ENCODE data around the gene CNTN4. TPM values are rescaled to one million over a fixed set of nuclear protein-coding genes. Genes with fewer than 3 reads are reported as not detected.

Gene CNTN4
- total and polyA plus RNA-seq, 10 donors, result 0.20 to 4.3 (median 1.5) TPM

DNA sequence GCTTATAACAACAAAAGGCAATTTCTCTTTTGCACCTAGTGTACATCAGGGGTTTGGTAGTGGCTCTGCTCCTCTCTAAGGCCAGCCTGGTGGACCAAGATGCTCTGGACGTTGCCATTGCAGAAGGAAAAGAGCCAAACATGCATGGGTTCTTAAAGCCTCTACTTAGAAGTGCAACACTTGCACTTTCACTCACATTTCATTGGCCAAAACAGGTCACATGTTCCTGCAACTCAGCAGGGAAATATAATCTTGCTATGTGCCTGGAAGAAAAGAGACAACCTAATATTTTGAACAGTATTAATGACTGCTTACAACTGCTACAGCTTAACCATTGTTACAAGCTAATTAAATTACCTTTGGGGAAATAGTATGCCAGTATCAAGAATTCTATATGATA is 828.6 kb downstream of the CNTN4 start:
- TF ChIP-seq POLR2A (IDR thresholded peaks at IDR 0.05) (no peak), POLR2AphosphoS5 (IDR thresholded peaks at IDR 0.05) (no peak)
- TF ChIP-seq, protein P1, sequence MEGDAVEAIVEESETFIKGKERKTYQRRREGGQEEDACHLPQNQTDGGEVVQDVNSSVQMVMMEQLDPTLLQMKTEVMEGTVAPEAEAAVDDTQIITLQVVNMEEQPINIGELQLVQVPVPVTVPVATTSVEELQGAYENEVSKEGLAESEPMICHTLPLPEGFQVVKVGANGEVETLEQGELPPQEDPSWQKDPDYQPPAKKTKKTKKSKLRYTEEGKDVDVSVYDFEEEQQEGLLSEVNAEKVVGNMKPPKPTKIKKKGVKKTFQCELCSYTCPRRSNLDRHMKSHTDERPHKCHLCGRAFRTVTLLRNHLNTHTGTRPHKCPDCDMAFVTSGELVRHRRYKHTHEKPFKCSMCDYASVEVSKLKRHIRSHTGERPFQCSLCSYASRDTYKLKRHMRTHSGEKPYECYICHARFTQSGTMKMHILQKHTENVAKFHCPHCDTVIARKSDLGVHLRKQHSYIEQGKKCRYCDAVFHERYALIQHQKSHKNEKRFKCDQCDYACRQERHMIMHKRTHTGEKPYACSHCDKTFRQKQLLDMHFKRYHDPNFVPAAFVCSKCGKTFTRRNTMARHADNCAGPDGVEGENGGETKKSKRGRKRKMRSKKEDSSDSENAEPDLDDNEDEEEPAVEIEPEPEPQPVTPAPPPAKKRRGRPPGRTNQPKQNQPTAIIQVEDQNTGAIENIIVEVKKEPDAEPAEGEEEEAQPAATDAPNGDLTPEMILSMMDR (IDR thresholded peaks at IDR 0.05 in 8 of 11, conservative IDR thresholded peaks at IDR 0.05 in 3 of 11), result no peak
- H3K4me3 ChIP-seq, result no peak overlapping the region
- intact Hi-C loops (cut with DNase I; ENCODE audit: low total_unique reads), result no loop called here
- no peak overlapping the region for H3K27ac ChIP-seq
- 33 to 50% (median 40%) methylated on average over 1 of the region's 1 CpG for WGBS, 5 donors
- peaks cover 0 to 1% (median 0%) of the 10 kb centered on the region in 8 donors for H3K9me3 ChIP-seq
- no peaks in the 10 kb centered on the region for H3K4me1 ChIP-seq
- DNase-seq, result no peak
- H3K27me3 ChIP-seq (replicated peaks in 1 of 7), result no peaks in the 10 kb centered on the region
- H3K36me3 ChIP-seq, result no peaks in the 10 kb centered on the region

DNA sequence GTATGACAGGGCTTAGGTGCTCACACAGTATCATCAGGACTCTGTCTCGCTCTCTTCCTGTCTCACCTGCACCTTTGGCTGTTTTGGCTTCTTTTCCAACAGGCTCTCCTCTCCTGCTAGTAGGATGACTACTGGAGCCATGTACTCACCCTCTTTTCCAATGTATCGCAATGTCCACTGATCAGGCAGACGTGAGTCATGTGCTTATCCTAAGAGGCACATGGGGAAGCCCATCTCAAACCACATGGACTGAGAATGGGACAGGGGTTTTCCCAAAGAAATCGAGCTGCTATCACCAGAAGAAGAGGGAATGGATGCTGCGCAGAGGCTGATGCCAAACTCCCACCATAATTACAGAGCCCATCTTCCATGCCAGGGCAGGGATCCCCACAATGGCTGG is 830.9 kb downstream of the CNTN4 start:
- Histone ChIP-seq H3K36me3 (no peaks in the 10 kb centered on the region), H3K9me3 (peaks cover 0 to 5% (median 0%) of the 10 kb centered on the region in 8 donors), H3K4me1 (no peaks in the 10 kb centered on the region), H3K27ac (no peak overlapping the region), H3K4me3 (no peak overlapping the region), H3K27me3 (replicated peaks in 1 of 7) (no peaks in the 10 kb centered on the region)
- DNase-seq, result no peak
- TF ChIP-seq POLR2A (IDR thresholded peaks at IDR 0.05) (no peak), POLR2AphosphoS5 (IDR thresholded peaks at IDR 0.05) (no peak)
- TF ChIP-seq, protein P1 (IDR thresholded peaks at IDR 0.05 in 8 of 11, conservative IDR thresholded peaks at IDR 0.05 in 3 of 11), result no peak
- intact Hi-C loops (cut with DNase I; ENCODE audit: low total_unique reads), result no loop called here
- WGBS, 5 donors, result 69 to 85% (median 81%) methylated on average over 5 of the region's 5 CpGs

- H3K27me3 ChIP-seq (replicated peaks in 1 of 7), result no peaks in the 10 kb centered on the region
- H3K4me3 ChIP-seq, result no peak overlapping the region
- WGBS, 5 donors, result 68 to 85% (median 82%) methylated on average over 4 of the region's 4 CpGs
- peaks cover 0 to 5% (median 0%) of the 10 kb centered on the region in 8 donors for H3K9me3 ChIP-seq
- no peaks in the 10 kb centered on the region for H3K4me1 ChIP-seq
- no peaks in the 10 kb centered on the region for H3K36me3 ChIP-seq
- no peak overlapping the region for H3K27ac ChIP-seq
- TF ChIP-seq, protein P1 (IDR thresholded peaks at IDR 0.05 in 8 of 11, conservative IDR thresholded peaks at IDR 0.05 in 3 of 11), result no peak
- TF ChIP-seq POLR2AphosphoS5 (IDR thresholded peaks at IDR 0.05), result no peak
- no peak for TF ChIP-seq POLR2A (IDR thresholded peaks at IDR 0.05)
- DNase-seq, result no peak
- intact Hi-C loops (cut with DNase I; ENCODE audit: low total_unique reads), result no loop called here
Measured at GRCh38 chr3:2931265-2931664, 832.6 kb downstream of the CNTN4 start.

DNA sequence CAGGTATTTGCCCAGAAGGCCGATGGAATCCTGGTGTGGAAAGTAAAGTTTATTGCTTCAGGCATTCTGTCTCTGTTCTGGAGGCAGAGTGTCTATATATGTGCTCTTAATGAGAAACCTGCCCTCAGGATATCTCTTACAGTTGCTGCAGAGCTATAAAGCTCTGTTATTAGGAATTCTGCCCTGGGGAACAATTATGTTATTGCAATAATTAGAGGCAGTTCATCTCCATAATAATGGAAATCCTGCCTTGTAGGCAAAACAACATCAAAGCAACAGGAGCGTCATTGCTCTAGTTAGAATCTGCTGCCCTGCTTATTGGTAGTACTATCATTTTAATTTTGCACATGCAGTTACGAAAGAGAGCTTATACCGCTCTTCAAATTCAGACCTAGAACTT is 835.9 kb downstream of the CNTN4 start:
- peaks cover 0 to 5% (median 0%) of the 10 kb centered on the region in 8 donors for H3K9me3 ChIP-seq
- 89 to 95% (median 90%) methylated on average over 4 of the region's 4 CpGs for WGBS, 5 donors
- H3K36me3 ChIP-seq, result no peaks in the 10 kb centered on the region
- no peaks in the 10 kb centered on the region for H3K4me1 ChIP-seq
- DNase-seq, result no peak
- no peak overlapping the region for H3K27ac ChIP-seq
- intact Hi-C loops (cut with DNase I; ENCODE audit: low total_unique reads), result no loop called here
- H3K27me3 ChIP-seq (replicated peaks in 1 of 7), result peaks cover 0 to 10% (median 0%) of the 10 kb centered on the region in 7 donors
- no peak for TF ChIP-seq POLR2AphosphoS5 (IDR thresholded peaks at IDR 0.05)
- TF ChIP-seq, protein P1 (IDR thresholded peaks at IDR 0.05 in 8 of 11, conservative IDR thresholded peaks at IDR 0.05 in 3 of 11), result no peak
- TF ChIP-seq POLR2A (IDR thresholded peaks at IDR 0.05), result no peak
- H3K4me3 ChIP-seq, result no peak overlapping the region

Data from spleen (tissue), 11 donors.